HG03571 (cell line): Measurements from ENCODE around the gene CDHR1.

Source experiments
- ATAC-seq: cut with Tn5 transposase; IDR thresholded peaks from one replicate; pipeline ENCODE4 v1.9.1; 2021; ENCODE audit not compliant: unreplicated experiment

Gene CDHR1

DNA sequence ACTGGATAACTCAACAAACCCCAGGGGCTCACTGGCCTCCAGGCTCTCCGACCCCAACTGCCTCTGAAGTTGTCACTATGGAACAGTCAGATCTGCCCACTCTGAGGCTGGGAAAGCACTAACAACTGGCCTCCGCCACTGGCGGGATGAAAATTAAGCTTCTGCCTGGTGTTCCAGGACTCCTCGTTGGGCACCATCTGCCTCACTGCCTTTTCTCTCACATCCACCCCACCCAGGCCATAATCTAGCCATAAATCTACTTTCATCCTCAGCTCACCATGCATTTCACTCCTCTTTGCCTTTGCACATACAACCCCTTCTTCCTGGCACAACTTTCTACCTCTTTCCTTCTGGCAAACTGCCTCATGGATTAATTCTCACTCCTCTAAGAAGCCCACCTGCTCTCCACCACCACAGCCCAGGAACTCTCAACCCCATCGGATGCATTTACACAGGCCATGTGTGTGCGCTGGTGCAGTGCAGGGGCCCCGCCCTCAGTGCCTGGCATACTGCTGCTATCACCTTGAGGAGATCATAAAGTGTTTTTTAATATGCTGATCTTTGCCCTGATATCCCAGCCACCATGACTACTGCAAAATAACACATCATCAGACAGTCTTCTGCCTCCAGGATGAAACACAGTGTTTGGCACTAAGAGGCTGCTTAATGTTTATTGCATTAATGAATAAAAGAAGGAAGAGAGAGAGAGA, 4.0 kb downstream of the CDHR1 start:
- no peak for ATAC-seq

DNA sequence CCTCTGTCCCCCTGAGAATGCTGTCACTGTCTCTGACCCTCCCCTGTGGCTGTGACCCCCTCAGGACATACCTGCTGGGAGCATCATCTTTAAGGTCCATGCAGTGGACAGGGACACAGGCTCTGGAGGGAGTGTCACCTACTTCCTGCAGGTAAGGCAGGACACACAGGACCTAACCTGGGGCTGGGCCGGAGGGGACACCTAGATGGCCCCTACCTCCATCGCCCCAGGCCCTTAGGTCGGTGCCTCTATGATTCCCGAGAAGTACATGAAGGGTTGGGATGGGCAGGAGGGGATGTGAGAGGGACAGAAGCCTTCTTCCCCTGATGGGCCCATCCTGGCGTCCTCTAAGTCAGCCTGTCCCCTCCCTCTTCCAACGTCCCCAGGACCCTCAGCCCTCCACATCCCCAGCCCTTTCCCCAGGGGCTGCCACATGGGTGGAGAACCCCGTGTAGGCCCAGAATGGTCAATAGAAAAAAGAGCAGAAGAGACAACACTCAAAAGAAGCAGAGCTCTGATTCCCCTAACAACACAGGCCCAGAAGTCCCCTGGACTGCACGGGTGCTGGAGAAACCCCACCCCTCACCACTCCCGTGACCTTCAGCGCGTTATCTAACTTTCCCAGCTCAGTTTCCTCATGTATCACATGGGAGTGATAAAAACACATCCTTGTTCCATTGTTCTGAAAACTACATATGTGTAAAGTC, 6.4 kb downstream of the CDHR1 start:
- ATAC-seq: no peak

DNA sequence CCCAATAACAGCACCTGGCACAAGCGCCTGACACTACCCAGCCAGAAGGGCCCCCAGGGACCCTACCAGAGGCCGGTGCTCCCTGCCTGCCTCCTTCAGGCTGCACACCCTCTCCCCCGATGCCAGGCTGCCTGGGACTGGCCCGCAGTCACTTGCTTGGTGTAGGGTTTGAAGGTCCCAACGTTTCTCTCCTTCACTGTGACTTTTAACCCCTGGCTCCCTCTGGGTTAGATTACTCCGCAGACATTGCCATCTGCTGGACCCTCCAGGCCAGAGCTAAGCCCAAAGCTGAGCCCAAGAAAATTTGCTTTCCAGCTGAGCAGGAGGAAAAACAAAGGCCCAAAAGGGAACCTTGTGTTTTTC, 6.9 kb downstream of the CDHR1 start:
- ATAC-seq: no peak

DNA sequence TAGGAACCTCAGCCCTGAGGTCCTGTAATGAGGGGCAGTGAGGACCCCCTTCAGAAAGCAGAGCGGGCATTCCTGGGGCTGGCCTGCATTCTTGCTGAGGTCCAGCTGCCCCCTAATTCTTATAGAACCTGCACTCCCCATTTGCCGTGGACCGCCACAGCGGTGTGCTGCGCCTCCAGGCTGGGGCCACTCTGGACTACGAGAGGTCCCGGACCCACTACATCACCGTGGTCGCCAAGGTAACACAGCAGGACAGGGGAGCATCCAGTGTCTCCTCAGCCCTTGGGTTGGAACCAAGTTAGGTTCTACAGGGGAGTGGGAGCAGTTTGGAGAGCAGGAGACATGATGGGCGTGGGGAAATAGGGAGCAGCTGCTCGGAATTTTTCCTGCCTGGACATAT, 7.3 kb downstream of the CDHR1 start:
- no peak for ATAC-seq

DNA sequence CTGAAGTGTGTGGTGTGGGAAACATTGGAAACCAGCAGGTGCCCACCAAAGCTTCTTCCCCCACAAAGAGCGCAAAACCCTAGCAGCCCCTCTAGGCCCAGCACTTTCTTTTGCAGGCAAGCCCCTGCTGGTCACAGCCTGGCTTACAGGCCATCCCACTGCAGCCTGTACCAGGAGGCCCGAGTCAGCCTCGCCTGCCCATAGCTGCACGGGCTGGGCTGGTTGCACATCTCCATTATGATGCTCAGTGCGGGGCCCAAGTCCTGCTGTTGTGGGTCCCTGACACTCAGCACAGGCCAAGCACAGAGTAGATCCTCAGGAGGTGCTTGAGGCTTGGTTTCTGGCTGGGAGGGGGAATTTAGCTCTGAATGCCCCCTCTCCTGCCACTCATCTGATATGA, 8.0 kb downstream of the CDHR1 start:
- no peak for ATAC-seq

DNA sequence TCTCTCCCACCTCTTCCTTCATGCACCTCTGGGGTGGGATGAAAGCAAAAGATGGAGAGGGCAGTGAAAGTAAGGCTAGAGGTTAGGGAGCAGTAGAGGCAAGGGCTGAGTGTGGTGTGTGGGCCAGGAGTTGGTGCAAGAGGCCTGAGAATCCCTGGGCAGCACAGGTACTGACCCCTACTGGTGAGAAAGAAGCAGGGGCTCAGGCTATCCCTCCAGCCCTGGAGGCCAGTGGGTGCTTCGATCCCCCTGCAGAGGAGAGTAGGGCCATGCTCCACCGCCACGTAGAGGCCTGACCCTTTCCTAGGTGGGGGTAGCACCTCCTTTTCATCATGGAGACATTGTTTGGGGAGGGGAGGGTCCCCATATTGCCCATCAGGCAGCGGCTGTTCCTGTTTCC, 9.8 kb downstream of the CDHR1 start:
- peak; percentile 63 for ATAC-seq

DNA sequence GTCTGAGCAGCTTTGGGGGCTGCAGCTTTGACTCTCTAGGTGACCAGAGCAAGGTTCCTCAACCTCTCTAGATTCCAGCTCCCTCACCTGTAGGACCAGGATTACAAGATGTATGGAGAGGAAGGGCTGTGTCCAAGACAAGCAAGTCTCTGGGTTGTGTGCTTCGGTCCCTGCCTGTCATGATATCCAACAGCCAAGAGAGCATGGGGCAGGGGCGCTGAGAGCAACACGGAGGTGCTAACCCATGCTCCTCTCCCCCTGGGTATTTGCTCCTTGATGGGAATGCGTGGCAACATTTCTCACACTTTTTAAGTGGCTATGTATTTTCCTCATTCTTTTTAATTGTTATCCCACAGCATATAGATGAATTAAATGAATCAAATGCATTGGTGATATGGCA, 10.3 kb downstream of the CDHR1 start:
- ATAC-seq: no peak

DNA sequence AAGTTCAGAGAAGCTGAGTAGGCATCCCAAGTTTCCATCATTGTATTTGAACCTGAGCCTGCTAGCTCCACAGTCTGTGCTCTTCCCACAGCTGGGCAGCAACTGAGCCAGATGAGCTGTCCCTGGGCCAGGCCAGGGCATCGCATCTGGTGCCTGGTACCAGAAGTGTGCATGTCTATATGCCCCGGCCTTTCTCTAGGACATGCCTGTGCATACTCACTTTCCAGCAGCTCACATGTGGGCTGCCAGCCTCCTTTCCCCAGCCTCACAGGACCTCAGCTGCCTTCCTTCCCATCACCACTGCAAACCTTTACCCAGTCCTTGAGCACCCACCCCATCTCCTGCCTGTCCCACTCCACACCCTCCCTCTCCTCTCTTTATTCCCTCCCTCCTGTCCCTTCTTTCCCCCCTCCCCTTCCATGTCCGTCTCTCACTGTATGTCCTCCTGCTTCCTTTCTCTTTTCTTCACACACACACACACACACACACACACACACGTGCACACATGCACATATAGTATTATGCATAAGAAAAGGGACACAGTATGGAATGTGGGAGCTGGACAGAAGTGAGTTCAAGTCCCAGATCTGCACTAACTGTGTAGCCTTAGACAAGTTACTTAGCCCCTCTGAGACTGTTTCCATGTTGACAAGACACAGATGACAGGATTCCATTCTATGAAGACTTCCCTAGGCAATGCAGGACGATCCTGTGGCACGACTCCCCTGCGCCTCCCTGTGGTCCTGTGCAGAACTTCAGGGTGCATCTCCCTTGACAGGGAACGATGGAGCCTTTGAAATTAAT, 10.9 kb downstream of the CDHR1 start:
- ATAC-seq: peak; percentile 76

DNA sequence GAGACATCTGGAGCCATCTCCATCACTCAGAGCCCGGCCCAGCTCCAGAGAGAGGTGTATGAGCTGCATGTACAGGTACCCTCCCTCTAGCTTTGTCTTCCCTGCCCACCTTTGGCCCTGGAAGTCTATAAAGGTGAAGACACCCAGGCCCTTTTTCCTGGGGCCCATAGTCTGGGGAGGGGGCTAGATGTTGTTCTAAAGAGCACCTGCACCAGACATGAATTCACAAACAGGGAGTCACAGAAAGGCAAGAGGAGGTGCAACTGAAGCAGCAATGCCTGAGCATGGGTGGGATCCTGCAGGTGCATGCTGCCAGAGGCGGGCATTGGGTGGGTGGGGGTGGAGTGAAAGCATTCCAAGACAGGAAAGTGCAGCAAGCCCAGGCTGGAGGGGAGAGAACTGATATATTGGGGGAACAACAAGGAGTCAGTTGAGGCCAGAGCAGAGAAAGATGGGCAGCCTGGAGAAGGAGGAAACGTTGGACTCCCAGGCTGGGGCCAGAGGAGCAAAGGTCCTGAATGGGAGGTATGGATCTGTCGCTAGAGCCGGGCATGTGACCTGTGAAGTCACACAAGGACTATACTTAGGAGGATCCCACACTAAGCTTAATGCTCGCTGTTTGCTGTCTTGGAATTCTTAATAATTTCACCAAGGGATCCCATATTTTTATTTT, 11.7 kb downstream of the CDHR1 start:
- no peak for ATAC-seq

DNA sequence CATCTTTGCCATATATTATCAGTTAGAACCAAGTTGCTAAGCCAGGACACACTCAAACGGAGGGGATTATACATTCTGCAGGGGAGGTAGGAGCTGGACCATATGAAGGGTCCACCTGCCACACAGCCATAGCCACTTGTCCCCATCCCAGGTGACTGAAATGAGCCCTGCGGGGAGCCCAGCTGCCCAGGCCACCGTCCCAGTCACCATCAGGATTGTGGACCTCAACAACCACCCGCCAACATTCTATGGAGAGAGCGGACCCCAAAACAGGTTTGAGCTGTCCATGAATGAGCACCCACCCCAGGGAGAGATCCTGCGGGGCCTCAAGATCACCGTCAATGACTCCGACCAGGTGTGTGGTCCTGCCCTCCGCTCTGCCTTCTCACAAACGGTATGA, 13.7 kb downstream of the CDHR1 start:
- ATAC-seq: no peak

DNA sequence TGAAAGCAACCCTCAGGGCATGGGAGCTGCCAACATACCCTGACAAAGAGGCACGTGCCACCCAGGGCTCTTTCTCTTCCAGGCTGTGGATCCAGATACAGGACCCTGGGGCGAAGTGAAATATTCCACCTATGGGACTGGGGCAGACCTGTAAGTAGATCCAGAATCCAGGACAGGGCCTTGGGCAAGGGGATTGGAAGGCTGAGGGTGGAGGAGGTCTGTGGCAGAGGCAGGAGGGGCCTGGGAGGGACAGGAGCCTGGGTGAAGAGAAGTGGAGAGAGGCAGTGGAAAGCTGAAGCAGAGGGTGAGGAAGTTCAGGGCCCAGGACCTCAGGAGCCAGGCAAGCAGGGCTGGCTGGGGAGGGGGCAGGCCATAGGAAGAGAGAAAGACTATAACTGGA, 17.2 kb downstream of the CDHR1 start:
- no peak for ATAC-seq

DNA sequence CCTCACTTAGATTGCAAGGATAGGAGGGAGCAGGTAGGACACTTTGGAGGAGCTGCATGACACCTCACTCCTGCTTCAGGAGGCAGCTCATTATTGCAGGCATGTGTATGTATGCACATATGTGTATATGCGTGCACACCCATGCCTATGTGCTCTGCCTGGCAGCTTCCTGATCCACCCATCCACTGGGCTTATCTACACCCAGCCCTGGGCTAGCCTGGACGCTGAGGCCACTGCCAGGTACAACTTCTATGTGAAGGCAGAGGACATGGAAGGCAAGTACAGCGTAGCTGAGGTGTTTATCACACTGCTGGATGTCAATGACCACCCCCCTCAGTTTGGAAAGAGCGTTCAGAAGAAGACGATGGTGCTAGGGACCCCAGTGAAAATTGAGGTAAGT, 17.7 kb downstream of the CDHR1 start:
- no peak for ATAC-seq

DNA sequence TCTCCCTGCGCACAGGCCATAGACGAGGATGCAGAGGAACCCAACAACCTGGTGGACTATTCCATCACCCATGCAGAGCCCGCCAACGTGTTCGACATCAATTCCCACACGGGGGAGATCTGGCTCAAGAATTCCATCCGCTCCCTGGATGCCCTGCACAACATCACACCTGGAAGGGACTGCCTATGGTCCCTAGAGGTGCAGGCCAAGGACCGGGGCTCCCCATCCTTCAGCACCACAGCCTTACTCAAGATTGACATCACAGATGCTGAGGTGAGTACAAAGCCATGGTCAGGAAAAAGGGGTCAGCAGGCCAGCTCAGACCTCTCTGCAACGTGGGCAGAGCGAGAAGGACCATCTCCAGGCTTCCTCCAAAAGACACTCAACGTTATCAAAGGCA, 18.7 kb downstream of the CDHR1 start:
- no peak for ATAC-seq

DNA sequence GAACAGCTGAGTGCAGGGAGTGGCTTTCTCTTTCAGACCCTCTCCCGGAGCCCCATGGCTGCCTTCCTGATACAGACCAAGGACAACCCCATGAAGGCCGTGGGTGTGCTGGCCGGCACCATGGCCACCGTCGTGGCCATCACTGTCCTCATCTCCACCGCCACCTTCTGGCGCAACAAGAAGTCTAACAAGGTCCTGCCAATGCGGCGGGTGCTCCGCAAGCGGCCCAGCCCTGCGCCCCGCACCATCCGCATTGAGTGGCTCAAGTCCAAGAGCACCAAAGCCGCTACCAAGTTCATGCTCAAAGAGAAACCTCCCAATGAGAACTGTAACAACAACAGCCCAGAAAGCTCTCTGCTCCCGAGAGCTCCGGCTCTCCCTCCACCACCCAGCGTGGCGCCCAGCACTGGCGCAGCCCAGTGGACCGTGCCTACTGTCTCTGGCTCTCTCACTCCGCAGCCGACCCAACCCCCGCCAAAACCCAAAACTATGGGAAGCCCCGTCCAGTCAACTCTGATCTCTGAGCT, 19.8 kb downstream of the CDHR1 start:
- ATAC-seq: no peak

DNA sequence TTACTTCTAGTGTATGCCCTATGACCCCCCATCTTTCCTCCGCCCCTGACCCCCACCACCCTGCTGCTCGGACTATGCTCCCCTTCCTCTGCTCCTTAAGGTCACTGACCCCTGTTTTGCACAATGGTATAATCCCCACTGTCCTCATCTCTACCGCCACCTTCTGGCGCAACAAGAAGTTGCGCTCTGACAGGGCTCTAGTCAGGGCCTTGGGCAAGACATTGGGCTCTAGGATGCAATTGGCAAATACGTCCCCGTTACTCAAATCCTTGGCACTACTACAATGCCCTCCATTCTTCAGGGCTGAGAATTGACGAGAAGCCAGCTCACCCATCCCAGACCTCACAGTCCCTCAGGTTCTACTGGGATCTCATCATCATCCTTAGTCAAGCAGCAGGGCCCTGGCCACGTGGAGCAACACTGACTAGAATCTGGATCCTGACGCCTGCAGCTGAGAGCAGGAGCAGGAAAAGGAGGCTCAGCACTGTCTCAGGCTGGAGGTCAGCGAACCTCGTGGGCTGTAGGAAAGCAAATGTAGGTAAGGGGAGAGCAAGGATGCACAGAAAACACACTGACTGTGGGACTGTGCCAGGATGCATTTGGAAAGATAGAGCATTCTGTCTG, 20.4 kb downstream of the CDHR1 start:
- peak; percentile 65 for ATAC-seq

DNA sequence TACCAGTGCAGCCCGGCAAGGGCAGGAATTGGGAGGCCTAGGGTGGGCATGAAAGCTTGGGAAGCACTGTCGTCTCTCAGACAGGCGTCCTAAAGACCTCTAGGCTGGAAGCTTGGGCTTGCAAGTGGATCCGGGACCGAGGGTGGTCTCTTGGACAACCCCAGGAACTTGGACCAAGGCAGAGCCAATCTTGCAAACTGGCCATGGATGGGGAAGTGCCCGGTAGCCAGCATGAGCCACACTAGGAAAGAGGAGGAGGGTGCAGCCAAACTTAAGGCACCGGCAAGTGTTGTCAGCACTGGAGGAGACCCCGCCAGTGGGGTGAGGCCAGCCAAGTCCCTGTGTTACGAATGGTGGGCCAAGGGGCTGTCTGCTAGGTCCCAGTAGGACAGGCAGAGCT, 22.5 kb downstream of the CDHR1 start:
- ATAC-seq: no peak

DNA sequence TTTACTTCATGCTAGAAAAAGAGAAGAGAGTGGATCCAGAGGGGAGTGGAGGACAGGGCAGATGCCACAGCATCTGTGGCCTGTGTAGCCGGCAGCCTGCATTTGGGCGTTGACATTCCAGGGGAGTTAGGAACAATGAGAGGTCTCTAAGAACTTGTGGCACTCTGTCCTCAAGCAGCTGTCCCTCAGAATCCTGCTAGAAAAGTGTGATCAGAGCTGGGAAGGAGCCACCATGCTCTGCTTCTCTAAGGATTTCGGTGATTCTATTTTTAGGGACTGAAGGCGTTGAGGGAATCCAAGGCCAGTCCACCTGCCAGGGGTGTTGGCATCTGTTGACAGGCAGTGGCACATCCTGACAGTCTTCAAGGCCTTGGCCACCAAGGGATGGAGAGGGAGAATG, 23.4 kb downstream of the CDHR1 start:
- no peak for ATAC-seq

DNA sequence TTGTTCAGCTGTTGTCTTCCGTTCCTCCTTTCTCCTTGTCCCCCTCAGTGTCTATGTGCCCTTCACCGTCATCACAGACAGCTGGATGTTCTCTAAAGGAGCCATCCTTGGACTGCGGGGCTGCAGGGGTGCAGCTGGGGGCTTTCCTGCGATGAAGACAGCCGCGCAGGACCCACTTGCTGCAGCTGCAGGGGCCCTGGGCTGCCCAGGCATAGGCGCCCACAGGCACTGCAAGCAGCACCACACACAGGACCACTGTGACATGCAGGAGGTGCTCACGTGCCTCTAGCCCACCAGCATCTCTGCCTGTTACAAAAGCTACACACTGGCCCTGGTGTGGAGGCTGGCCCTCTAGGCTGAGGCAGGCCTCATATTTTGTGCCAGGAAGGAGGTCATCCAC, 27.6 kb downstream of the CDHR1 start:
- no peak for ATAC-seq

DNA sequence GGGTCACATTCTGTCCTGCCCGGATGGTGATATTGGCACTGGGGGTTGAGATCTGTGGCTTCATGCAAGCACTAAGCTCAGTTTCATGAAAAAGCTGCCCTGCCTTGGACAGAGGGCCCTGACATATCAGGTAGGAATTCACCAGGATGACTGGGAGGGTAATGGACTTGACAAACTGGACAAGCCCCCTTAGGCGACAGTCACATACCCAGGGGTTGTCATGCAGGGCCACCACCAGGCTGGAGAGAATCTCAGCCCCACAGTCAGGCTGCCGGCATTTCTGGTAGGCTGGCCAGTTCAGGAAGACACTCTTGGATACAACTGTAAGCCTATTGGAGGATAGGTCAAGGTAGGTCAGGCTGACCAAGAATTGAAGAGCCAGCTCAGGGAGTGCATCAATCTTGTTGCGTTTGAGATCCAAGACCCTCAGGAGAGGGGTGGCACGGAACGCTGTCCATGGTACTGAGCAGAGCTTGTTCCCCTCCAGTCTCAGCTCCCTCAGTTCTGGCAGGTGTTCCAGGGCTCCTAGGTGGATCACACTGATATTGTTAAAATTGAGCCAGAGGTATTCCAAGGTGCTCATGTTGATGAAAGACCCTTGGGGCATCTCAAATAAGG, 30.2 kb downstream of the CDHR1 start:
- no peak for ATAC-seq

DNA sequence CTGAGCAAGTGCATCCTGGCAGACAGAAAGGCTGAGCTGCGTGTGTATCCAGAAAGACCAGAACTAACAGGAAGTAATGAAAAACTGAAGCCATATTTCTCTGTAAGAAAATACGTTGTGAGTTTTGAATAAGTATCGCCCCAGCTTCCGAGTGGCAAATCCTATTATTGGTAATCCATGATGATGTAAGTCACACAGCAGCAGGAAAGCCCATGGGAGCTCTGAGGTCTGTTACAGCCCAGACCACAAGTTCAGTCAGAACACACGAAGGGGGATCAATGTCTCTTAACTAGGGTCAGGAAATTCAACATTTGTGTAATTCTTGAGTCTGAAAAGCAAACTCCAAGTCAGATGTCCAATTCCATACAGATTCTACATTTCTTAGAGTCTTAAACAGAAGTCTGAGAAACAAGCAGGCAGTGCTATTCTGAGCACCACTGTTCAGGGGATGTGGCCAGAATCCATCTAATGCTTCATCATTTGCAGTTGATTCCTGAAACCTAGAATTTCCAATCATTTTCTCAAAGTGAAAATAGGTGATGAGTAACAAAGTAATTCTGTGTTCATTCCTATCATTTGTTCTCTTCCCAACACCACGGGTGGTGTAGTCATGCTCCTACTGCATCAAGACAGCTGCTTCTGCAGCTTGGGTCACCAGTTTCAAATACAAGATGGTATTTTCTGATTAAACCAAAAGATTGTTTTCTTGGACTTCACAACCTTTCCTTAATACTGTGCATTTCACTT, 31.3 kb downstream of the CDHR1 start, which contains the start of gene LRIT2:
Gene LRIT2 (minus strand): TSS at position 118 of the 747 bp plus-strand sequence. CDS start 24 bp downstream, at position 94.
- no peak for ATAC-seq
